ENCODE data around the gene COL5A1.

COL5A1 gene

DNA sequence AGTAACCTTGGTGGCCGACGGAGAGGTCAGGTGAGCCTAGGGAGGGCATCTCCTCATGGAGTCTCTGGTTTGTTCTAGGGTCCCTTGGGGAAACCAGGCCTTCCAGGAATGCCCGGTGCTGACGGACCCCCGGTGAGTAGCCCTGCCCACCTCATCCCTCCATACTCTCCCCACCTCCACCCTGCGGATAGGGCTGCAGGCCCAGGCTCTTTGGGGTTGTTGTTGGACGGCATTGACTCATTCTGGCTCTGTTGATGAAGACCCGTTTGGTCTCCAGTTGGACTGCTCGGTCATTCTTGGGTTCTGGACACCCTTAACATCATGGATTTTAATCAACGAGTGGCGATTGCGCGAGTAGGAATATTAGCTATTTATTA is 126.7 kb downstream of the COL5A1 start:
- Histone ChIP-seq H3K27ac (ENCODE audit: low read length) (no peak overlapping the region), H2AFZ (ENCODE audit: low read depth, low read length) (no peak overlapping the region), H3K27me3 (ENCODE audit: insufficient read depth, low read length, poor library complexity) (no peaks in the 10 kb centered on the region), H3K4me1 (ENCODE audit: insufficient read depth, low read length) (no peaks in the 10 kb centered on the region), H4K20me1 (ENCODE audit: insufficient read depth, low read length) (no peaks in the 10 kb centered on the region), H3K4me3 (ENCODE audit: low read depth in 1 of 2, low read length in 2 of 2) (no peak overlapping the region), H3K36me3 (ENCODE audit: insufficient read depth, low read length) (no peaks in the 10 kb centered on the region), H3K4me2 (ENCODE audit: insufficient read depth, low read length) (no peak overlapping the region), H3K79me2 (ENCODE audit: insufficient read depth, low read length) (no peaks in the 10 kb centered on the region), H3K9me3 (ENCODE audit: insufficient read depth, low read length, severe bottlenecking) (no peaks in the 10 kb centered on the region), H3K9ac (ENCODE audit: low read depth, low read length) (no peak overlapping the region)
- TF ChIP-seq EZH2 (IDR thresholded peaks at IDR 0.05; ENCODE audit: borderline replicate concordance, low read depth, low read length, severe bottlenecking): no peak
- TF ChIP-seq, protein P1, sequence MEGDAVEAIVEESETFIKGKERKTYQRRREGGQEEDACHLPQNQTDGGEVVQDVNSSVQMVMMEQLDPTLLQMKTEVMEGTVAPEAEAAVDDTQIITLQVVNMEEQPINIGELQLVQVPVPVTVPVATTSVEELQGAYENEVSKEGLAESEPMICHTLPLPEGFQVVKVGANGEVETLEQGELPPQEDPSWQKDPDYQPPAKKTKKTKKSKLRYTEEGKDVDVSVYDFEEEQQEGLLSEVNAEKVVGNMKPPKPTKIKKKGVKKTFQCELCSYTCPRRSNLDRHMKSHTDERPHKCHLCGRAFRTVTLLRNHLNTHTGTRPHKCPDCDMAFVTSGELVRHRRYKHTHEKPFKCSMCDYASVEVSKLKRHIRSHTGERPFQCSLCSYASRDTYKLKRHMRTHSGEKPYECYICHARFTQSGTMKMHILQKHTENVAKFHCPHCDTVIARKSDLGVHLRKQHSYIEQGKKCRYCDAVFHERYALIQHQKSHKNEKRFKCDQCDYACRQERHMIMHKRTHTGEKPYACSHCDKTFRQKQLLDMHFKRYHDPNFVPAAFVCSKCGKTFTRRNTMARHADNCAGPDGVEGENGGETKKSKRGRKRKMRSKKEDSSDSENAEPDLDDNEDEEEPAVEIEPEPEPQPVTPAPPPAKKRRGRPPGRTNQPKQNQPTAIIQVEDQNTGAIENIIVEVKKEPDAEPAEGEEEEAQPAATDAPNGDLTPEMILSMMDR (IDR thresholded peaks at IDR 0.05; ENCODE audit: borderline replicate concordance, extremely low read depth, low read length, poor library complexity, severe bottlenecking): no peak
- no peak for DNase-seq
- ATAC-seq (ENCODE audit: insufficient read depth, low read depth): no peak

DNA sequence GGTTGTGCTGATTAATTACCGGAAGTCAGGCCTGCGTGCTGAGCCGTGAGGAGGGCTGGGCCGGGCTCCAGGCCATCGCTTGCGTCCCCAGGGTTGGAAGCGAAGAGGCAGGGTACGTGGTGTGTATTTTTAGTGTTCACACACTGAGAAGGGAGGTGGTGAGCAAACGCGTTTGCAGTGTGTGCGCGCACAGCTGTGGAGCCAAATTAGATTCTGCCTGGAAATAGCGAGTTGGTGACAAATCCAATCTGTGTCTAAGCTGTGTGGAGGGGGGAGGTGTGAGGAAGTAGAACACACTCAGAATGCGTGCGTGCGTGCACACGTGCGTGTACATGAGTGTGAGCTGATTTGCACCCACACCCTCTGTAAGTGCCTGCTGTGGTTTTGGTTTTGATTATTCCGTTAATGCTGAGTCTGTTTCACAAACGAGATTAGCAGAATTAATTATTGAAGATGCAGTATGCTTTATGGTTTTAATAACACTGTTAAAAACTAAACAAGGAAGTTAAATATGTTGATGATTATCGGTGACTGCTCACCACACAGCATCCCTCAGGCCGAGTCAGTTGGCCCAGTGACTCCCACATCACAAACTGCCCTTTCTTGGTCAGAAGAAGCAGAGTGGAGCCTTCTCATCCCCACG is 127.2 kb downstream of the COL5A1 start:
- ATAC-seq (ENCODE audit: insufficient read depth, low read depth) (no peak), DNase-seq (no peak)
- Histone ChIP-seq H2AFZ (ENCODE audit: low read depth, low read length) (no peak overlapping the region), H3K27me3 (ENCODE audit: insufficient read depth, low read length, poor library complexity) (no peaks in the 10 kb centered on the region), H3K4me3 (ENCODE audit: low read depth in 1 of 2, low read length in 2 of 2) (no peak overlapping the region), H3K9me3 (ENCODE audit: insufficient read depth, low read length, severe bottlenecking) (no peaks in the 10 kb centered on the region), H3K4me1 (ENCODE audit: insufficient read depth, low read length) (no peaks in the 10 kb centered on the region), H3K36me3 (ENCODE audit: insufficient read depth, low read length) (no peaks in the 10 kb centered on the region), H3K27ac (ENCODE audit: low read length) (no peak overlapping the region), H3K79me2 (ENCODE audit: insufficient read depth, low read length) (no peaks in the 10 kb centered on the region), H3K4me2 (ENCODE audit: insufficient read depth, low read length) (no peak overlapping the region), H4K20me1 (ENCODE audit: insufficient read depth, low read length) (no peaks in the 10 kb centered on the region), H3K9ac (ENCODE audit: low read depth, low read length) (no peak overlapping the region)
- no peak for TF ChIP-seq EZH2 (IDR thresholded peaks at IDR 0.05; ENCODE audit: borderline replicate concordance, low read depth, low read length, severe bottlenecking)
- TF ChIP-seq, protein P1 (IDR thresholded peaks at IDR 0.05; ENCODE audit: borderline replicate concordance, extremely low read depth, low read length, poor library complexity, severe bottlenecking): no peak

DNA sequence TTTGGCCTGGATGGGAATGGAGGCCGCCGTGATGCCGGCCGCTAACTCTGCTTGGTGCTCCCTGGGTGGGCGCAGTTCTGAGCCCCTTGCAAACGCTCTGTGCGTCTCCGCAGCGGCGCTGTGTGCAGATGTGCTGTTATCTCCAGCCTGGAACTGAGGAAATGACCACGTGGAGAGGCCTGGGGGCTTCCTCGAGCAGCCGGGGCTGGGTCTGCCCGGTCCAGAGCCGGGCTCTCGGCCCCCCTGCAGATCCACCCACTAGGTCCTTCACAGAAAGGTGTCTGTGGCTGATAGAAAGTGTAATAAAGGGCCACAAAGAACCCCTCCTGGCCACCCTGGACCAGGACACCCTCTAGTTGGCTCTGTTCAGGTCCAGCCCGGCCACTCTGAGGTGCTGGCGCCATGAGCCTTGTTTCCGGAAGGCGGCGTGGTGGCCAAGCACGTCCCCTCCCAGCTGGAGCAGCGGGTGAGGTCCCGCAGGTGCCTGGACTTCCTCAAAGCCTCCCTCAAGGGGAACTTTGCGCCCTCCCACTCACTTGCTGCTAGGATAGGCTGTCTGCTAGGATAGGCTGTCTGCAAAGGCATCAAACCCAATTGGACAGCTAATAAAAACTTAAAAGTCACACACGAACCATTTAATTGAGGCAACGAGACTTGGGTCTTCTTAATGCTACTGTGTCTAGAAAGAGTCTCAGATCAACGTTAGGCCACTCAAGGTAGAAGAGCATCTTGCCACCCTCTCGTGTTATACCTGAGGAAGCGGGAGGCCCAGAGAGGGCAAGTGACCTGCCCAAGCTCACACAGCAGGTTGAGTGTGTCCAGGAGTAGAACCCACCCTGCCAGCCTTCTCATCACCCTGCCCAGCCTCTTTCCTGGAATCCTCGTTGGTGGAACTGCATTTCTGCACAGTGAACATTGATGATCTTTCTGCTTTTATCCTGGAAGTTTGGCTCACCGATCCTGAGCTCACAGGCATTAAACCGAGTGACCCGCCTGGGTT is 129.7 kb downstream of the COL5A1 start:
- Histone ChIP-seq H3K27ac (ENCODE audit: low read length) (no peak overlapping the region), H4K20me1 (ENCODE audit: insufficient read depth, low read length) (no peaks in the 10 kb centered on the region), H2AFZ (ENCODE audit: low read depth, low read length) (no peak overlapping the region), H3K36me3 (ENCODE audit: insufficient read depth, low read length) (no peaks in the 10 kb centered on the region), H3K79me2 (ENCODE audit: insufficient read depth, low read length) (no peaks in the 10 kb centered on the region), H3K9me3 (ENCODE audit: insufficient read depth, low read length, severe bottlenecking) (no peaks in the 10 kb centered on the region), H3K4me2 (ENCODE audit: insufficient read depth, low read length) (no peak overlapping the region), H3K4me3 (ENCODE audit: low read depth in 1 of 2, low read length in 2 of 2) (no peak overlapping the region), H3K9ac (ENCODE audit: low read depth, low read length) (no peak overlapping the region), H3K4me1 (ENCODE audit: insufficient read depth, low read length) (no peaks in the 10 kb centered on the region), H3K27me3 (ENCODE audit: insufficient read depth, low read length, poor library complexity) (no peaks in the 10 kb centered on the region)
- TF ChIP-seq EZH2 (IDR thresholded peaks at IDR 0.05; ENCODE audit: borderline replicate concordance, low read depth, low read length, severe bottlenecking): no peak
- TF ChIP-seq, protein P1 (IDR thresholded peaks at IDR 0.05; ENCODE audit: borderline replicate concordance, extremely low read depth, low read length, poor library complexity, severe bottlenecking): no peak
- DNase-seq (no peak), ATAC-seq (ENCODE audit: insufficient read depth, low read depth) (no peak)

Measured in DND-41 (cell line).